HG02870 (cell line): ENCODE results near the gene PADI3.

Source experiments
- ATAC-seq: cut with Tn5 transposase; IDR thresholded peaks from one replicate; pipeline ENCODE4 v1.9.1; 2021; ENCODE audit warnings: mild to moderate bottlenecking, moderate library complexity; ENCODE audit not compliant: unreplicated experiment

The PADI3 gene, protein sequence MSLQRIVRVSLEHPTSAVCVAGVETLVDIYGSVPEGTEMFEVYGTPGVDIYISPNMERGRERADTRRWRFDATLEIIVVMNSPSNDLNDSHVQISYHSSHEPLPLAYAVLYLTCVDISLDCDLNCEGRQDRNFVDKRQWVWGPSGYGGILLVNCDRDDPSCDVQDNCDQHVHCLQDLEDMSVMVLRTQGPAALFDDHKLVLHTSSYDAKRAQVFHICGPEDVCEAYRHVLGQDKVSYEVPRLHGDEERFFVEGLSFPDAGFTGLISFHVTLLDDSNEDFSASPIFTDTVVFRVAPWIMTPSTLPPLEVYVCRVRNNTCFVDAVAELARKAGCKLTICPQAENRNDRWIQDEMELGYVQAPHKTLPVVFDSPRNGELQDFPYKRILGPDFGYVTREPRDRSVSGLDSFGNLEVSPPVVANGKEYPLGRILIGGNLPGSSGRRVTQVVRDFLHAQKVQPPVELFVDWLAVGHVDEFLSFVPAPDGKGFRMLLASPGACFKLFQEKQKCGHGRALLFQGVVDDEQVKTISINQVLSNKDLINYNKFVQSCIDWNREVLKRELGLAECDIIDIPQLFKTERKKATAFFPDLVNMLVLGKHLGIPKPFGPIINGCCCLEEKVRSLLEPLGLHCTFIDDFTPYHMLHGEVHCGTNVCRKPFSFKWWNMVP

DNA sequence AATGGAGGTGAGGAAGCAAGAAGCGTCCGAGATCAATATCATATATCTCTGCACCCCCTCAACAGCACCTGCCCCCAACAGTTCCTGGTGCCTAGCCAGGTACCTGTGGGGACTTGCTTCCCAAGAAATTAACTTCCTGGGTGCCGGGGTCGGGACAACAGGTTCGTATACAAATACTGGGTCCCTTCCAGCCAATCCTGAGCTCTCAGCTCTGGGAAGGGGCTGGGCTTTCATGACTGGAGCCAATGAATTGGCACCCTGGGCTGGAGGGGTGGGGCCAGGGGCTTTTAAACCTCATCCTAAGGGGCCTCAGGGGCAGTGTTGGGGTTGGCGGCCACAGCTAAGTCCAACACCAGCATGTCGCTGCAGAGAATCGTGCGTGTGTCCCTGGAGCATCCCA lies at the start of gene PADI3:
TSS of gene PADI3 (plus strand) at position 318 of the 400 bp plus-strand sequence. CDS start at position 358, 40 bp downstream.
- no peak for ATAC-seq

DNA sequence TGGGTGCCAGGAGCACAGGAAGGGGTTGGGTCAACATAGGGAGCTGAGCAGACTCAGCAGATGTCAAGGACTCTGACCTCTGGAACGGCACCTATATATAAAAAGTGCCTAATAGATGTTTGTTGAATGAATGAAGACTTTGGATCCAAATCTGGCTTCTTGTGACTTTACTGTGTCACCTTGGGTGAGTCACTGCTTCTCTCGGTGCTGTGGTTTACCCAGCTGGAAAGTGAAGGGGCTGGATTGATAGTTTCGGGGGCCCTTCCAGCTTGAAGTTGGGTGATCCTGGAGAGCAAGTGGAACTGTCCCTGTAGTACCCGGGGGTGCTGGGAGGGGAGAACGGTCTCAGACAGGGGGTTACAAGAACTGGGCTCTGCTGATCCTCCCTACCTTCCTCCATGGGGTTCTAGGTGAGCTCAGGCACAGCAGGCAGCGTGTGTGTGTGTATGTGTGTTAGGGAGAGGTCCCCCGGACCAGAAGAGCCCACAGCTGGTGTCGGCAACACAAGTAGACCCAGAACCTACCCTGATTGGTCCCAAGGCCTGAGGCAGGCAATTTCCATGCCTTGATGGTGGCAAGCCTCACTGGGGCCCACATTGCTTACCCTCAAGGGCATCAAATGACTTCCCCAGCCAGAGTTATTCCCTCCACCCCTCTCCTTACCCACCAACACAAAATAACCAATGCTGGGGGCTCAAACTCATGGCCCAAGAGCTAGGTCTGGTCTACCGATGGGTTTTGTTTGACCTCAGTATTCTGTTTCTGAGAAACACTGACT lies 49.4 kb upstream of the PADI3 start:
- ATAC-seq = no peak

DNA sequence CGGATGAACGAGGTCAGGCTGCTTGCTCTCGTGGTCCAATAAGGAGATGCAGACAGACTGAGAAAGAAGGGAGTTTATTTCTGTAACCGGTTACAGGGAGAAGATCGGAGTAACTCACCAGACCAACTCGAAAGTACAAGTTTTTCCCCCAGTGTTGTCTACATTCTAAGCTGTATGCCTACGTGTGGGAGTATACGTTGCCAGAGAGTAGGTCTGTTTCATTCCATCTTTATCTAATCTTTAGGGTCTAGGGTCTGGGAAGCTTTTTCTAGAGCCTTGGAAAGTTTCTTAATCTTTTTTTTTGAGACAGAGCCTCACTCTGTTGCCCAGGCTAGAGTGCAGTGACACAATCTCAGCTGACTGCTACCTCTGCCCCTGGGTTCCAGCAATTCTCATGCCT lies 48.7 kb upstream of the PADI3 start:
- ATAC-seq = no peak

DNA sequence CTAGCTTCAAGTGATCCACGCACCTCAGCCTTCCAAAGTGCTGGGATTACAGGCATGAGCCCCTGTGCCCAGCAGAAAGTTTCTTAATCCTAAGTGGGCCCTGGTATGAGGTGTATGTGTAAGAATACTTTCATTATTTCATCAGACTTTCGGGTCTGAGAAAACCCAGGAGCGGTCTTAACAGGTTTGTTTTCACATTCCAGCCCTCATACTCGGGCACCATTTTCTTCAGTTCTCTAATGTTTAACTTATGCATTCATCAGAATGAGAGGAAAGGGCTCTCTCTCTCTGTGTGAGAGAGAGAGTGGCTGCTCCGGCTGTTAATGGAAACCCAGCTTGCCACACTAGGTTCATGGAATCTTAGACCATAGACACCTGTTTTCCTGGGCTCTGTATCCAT lies 48.1 kb upstream of the PADI3 start:
- no peak for ATAC-seq

DNA sequence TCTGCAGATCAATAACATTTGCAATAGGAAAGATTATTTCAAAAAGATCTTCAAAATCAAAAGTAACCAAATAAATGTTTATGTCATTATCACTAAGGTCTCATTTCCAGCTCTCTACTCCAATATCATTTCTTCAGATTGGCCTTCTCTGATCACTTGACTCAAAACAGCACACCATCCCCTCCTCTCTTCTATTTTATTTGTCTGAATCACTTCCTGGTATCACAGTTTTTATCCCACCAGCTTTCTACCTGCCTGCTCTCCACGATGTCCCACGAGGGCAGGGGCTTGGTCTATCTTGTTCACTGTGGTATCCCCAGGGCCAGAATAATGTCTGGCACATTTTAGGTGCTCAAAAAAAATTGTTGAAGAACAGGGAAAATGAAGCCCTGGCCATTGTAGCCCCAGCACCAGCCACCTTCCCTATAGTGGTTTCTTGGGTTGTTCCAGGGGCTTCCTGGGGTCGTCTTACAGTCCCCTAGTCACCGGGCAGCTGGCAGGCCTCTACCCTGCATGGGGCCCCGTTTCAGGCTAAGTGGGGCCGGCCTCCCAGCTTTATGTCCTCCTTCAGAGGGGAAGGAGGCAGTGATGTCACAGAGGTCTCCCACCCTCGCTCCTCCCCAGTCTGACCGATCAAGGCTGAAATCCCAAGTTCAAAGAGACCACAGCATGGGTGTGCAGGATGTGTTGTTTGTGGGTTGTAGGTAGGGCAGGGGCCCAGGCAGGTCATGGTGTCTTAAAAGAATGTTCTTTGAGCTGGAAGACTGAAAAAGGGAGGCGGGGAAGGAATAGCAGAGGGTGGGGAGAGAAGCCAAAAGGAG lies 47.5 kb upstream of the PADI3 start:
- ATAC-seq = no peak

DNA sequence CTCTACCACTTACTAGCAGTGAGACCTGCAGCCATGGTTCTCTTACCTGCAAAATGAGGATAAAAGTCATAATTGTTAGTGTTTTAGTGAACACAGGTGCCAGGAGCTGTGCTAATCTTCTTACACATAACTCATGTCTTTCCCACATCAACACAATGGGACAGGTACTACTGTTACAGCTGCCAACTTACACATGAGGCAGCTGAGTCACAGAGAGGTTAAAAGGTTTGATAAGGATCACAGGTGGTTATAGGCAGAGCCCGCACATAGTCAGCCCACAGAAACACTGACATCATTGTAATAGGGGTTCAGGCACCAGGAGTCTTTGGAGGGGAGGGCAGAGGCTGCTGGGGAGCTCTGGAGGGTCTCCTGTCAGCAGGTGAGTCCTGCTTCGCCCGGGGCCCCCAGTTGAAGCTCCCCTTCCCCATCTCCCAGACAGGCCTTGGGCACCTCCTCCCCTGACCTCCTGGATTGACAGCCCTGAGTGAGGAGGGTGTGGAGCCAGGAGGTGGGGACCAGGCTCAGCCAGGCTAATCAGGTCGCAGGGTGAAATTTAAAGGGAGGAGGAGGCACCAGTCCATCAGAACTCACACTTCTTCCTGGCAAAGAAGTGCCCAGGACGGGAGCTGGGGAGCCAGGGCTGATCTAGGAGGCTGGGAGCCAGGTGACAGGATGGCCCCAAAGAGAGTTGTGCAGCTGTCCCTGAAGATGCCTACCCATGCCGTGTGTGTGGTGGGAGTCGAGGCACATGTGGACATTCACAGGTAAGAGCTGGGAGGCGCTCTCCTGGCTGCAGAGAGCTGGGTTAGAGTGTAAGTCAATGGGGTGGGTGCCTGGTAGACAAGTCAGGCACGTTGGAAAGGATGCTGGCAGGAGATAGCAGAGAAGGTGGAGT lies 44.1 kb upstream of the PADI3 start, which contains the start of gene PADI1:
TSS of gene PADI1 (plus strand) at position 583 of the 895 bp plus-strand sequence. CDS start at position 673, 90 bp downstream.
- no peak for ATAC-seq

DNA sequence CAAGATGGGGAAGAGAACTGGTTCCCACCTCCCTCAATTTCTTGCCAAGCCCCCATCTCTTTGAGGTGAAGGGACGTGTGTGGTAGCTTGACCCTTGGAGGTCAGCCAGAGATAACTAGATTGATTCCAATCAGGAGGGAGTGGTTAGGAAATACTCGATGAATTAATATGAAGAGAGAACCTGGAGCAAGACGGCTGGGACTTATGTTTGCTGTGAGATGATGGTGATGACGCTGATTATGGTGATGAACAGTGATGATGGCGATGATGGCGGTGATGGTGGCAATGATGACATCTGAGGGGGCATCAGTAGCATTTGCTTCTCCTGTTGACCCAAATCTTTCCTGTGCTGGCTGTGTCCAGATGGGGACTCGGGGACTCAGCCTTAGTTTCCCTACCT lies 43.2 kb upstream of the PADI3 start:
- ATAC-seq = no peak

DNA sequence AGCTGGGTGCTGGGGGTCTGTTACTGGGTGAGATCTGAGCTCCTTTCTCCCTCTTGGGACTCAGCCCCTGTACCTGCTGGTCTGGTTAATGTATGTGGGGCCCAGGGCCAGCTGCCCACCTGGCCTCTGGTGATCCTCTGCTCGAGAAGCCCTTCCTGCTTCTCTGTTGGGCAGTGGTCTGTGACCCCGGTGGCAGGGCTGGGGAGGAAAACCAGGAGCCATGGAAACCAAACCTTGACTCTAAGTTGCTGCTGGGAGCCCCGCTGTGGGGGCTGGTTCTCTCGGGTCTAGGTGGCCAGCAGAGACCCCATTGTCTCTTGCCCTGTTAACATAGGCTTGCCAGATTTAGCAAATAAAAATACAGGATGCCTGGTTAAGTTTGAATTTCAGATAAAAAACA lies 42.7 kb upstream of the PADI3 start:
- ATAC-seq = no peak

DNA sequence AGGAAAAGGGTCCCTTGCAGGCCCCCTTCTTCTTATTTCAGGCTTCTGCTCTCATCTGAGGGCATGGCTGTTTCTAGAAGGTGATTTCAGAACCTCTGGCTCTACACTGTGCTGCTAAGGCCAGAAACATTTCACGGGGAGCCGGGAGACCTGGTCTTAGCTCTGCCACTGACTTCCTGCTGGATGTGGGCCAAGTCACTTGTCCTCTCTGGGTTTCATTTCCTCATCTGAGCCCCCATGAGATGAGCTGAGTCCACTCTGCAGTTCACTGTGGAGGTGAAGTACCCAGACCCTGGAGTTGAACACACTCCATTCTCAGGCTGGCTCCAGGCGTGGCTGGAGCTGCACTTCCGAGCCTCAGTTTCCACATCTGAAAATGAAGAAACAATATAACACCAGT lies 41.9 kb upstream of the PADI3 start:
- no peak for ATAC-seq

DNA sequence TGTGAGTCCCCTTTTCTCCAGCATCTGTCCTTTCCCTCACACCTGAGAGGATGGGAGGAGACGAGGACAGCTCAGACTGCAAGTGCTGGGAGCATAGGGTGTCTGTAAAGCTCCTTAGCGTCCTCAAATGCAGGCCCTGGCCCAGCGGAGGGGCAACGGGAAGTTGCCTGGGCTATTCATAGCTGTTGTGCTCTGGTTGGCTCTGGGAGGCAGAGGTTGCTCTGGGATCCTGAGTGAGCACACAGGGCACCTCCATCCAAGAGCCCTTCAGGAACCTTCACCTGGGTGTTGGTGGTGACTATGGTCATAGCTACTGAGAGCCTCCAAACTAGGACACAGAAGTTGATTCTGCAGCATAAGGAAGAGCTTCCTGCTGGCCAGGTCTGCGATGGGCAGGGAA lies 41.4 kb upstream of the PADI3 start:
- no peak for ATAC-seq

DNA sequence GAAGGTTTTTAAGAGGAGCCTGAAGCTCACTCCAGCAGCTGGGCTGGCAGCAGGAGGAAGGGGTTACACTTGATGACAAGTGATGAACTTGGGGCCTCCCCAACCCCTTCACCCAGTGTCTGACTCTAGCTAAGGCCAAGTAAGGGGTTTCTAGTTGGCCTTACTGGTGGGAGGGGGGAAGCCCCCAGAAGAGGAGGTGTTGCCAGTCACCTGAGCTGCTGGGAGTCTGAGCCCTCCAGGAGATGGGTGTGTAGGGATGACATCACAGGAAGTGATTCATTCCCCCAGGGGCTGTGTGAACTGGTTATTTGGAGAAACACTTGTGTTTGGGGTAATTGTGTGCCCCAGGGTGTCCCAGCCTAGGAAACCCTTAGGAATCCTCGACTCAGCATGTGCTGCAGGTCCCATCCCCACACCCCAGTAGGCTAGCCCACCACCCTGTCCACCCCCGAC lies 40.9 kb upstream of the PADI3 start:
- no peak for ATAC-seq

DNA sequence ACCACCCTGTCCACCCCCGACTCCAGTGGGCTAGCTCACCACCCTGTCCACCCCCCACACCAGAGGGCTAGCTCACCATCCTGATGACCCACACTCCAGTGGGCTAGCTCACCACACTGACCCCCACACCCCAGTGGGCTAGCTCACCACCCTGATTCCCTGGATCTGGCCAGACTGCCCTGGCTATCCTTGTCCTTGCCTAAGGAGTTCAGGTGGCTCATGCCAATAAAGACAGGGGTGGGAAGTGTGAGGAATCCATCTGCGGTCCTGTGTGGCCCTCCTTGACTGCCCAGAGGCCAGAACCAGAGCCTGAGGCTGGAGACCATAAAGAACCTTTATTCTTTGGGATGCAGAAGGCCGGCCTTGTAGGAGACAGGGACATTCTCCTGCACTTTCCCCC lies 40.4 kb upstream of the PADI3 start:
- ATAC-seq = no peak

DNA sequence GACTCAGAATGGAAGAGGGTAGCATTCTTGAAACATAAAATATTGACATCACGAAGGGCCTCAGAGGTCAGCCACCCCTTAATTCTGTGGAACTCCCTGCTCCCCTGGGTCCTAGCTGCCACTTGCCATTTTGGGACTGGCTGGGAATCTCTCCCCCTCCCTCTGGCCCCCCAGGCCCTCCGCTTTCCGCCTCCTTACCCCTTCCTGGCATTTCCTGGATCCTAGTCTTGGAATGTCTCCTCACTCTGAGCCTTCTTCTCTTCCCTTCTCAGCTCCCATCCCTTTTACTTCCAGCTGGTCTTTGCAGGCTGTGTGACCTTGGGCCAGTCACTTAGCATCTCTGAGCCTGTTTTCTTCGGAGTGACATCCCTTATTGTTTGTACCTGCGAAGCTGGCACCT lies 39.5 kb upstream of the PADI3 start:
- no peak for ATAC-seq

DNA sequence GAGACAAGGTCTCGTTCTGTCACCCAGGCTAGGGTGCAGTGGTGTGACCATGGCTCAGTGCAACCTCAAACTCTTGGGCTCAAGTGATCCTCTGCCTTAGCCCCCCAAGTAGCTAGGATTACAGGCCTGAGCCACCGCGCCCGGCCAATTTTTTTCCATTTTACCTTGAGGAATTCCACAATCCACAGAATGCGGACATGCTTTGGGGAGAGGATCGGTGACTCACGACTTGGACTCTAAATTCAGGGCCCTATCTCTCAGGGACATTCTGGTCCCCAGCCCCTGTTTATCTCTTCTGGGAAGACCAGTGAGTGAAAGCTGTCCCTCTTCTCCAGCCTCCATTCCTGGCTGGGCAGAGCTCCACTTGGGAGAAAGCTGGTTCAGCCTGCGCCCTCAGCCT lies 38.7 kb upstream of the PADI3 start:
- ATAC-seq = no peak

DNA sequence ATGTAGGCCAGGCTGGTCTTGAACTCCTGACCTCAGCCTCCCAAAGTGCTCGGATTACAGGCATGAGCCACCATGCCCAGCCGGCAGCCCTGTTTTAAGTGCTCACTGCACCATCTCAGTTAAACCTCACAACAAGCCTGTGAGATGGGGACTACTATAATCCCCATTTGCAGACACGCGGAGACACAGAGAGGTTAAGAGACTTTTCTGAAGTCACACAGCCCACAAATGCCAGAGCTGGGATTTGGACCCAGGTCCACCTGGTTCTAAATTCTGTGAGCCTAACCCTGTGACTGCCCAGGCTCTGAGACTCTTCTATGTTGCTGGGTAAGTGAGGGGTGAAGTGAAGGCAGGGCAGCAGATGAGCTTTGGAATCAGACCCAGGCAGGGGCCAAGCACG lies 37.5 kb upstream of the PADI3 start:
- no peak for ATAC-seq

DNA sequence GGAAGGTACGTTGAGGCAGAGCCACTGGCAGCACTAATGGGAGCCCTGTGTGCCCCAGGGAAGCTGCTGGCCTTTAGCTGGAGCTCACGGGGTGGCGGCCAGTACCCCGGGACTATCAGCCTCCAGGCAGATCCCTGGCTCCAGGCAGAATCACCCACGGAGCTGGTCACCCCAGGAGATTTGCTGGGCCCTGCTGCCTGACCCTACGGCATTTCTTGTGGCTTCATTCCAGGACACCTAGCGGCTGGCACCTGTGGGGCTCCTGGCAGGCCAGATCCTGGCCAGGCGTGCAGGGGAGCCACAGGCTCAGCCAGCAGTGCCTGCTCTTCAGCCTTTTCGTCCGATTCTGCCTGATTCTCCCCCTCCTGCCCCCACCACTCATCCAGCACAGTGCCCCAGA lies 36.9 kb upstream of the PADI3 start:
- no peak for ATAC-seq

DNA sequence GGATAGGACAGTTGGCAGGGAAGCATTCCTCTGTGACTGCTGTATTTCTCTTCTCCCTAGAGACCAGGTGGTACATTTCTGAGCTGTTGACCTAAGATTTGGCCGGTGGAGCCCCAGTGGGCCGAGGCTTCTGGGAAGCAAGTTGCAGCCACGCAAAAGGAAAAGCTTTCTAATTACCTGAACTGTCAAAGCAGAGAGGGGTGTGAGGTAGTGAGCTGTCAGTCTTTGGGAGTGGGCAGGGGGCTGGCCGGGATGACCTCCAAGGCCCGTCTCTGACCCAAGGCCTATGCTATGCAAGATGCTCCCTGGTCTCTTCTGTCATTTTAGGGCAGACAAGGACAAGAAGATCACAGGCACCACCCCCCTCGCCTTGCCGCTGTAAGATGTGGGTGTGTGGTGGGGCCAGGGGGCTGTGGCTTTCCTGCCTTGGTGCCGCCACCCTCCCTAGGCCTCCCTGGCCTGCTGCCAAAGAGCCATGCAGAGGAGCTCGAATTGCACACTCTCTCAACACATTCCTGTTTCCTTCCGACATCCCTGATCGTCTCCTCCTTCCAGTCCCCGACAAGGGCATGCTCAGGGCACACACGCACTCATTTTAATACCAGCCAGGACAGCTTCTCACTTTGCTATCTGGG lies 36.3 kb upstream of the PADI3 start:
- no peak for ATAC-seq

DNA sequence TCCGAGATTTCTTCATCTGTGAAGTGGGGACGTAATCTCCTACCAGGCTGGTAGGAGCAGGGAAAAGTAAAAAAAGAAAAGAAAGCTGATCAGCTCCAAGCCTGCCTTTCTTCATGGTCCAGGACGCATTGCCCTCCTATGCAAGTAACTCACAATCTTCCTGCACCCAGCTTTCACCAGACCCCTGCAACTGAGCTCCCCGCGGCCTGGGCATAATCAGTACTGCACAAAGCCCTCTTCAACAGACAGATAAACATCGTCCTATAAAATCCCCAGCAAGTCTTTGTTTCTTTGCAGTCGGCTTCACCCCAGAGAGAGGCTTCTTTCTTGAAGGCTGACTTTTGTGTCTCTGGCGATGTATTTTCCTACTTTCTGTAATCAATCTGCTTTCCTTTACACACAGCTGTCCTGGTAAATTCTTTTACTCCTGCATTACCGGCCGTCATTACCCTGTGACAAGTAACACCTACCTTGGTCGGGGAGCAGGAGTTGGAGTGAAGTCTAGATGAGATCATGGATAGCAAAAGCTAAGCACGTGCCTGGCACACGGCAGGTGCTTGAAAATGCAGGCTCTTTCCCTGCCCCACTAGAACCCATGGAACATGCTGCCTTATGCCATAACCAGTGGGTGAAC lies 35.6 kb upstream of the PADI3 start:
- ATAC-seq = no peak

DNA sequence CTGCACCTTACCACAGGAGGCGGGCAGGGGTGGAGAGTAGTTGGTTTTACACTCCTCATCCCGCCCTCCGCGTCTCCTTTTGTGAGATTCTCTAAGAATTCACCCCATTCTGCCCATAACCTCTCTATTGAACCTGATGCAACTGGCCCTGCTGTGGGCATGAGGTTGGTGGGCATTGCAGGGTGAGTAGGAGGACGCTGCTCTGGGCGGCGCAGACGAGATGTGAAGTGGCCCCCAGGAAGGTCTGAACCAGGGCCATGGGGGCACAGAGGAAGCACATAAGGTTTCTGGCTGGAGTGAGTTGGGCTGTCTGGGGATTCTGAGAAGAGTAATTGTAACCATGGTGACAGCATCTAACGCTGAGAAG lies 35.1 kb upstream of the PADI3 start:
- ATAC-seq = no peak
